ENCODE measurements around the gene OTUB2. TPM values are rescaled to one million over a fixed set of nuclear protein-coding genes. Genes with fewer than 3 reads are reported as not detected.

Gene OTUB2
- total RNA-seq, 1 experiment from 2014 or later = 1.1 TPM

DNA sequence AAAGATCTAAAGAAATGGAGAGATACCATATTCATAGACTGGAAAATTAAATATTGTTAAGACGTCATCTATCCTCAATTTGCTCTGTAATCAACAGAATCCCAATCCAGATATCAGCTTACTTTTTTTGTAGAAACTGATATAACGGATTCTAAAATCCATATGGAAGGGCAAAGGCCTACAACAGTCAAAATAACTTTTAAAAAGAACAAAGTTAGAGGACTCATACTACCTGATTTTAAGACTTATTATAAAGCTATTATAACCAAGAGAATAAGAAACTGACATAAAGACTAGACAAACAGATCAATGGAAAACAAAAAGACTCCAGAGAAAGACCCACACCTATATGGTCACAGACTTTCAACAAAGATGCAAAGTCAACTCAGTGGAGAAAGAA, 48.9 kb downstream of the OTUB2 start:
- no TSS peak for BruUV-seq (replicated peaks)
- ChIA-PET POLR2A (ENCODE audit: low non-redundant PET) (no interaction called here), CTCF (no interaction called here)
- intact Hi-C loops (cut with micrococcal nuclease; ENCODE audit: unreplicated experiment) = no loop called here
- no peaks in the 10 kb centered on the region for H3K27me3 ChIP-seq (replicated peaks; ENCODE audit: insufficient read depth, low read depth, low read length, poor library complexity)
- peaks cover 22% of the 10 kb centered on the region for H3K9me3 ChIP-seq (ENCODE audit: low read depth, low read length, poor library complexity, severe bottlenecking)
- H3K36me3 ChIP-seq (ENCODE audit: insufficient read depth, low read length, poor library complexity, severe bottlenecking) = peaks cover 38% of the 10 kb centered on the region
- no peak overlapping the region for H3K4me3 ChIP-seq (ENCODE audit: low read depth, low read length, poor library complexity, severe bottlenecking)
- TF ChIP-seq EZH2 (IDR thresholded peaks at IDR 0.05; ENCODE audit: borderline replicate concordance, low read depth, low read length, poor library complexity, severe bottlenecking) = no peak
- TF ChIP-seq, protein P1, sequence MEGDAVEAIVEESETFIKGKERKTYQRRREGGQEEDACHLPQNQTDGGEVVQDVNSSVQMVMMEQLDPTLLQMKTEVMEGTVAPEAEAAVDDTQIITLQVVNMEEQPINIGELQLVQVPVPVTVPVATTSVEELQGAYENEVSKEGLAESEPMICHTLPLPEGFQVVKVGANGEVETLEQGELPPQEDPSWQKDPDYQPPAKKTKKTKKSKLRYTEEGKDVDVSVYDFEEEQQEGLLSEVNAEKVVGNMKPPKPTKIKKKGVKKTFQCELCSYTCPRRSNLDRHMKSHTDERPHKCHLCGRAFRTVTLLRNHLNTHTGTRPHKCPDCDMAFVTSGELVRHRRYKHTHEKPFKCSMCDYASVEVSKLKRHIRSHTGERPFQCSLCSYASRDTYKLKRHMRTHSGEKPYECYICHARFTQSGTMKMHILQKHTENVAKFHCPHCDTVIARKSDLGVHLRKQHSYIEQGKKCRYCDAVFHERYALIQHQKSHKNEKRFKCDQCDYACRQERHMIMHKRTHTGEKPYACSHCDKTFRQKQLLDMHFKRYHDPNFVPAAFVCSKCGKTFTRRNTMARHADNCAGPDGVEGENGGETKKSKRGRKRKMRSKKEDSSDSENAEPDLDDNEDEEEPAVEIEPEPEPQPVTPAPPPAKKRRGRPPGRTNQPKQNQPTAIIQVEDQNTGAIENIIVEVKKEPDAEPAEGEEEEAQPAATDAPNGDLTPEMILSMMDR (conservative IDR thresholded peaks at IDR 0.05; ENCODE audit: low read depth, low read length) = no peak
- no peak overlapping the region for H3K27ac ChIP-seq (ENCODE audit: low read depth, low read length, poor library complexity, severe bottlenecking)
- no peak for DNase-seq (ENCODE audit: low spot score)
- peaks cover 5% of the 10 kb centered on the region for H3K4me1 ChIP-seq (ENCODE audit: insufficient read depth, low read length, poor library complexity, severe bottlenecking)

DNA sequence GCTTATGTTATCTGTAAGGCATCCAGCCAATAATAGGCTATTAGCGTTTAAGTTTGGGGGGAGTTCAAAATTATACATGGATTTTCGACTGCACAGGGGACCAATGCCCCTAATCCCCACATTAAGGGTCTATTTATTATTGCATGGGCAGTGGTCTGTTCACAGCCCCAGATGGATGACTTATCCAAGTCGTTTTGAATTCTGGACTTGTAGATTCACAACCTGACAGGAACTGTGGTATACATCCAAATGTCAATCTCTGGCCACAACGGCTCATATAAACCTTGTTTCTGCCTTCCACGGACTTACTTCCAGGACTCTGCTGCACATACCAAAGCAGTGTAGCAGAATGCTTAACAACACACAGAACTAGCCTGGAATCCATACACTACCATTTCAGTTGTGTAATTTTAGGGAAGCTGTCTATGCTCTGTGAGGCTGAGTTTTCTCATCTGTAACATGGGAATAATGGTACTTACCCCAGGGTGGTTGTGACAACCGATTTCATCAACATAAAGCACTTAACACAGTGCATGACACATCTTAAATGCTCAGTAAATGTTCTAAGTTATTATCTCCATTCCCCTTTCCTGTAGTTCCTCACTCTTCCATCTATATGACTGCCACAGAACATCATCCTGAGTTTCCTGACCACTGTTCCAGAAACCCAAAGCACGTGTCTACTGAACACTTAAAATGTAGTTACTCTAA, 51.1 kb downstream of the OTUB2 start:
- Histone ChIP-seq H3K4me3 (ENCODE audit: low read depth, low read length, poor library complexity, severe bottlenecking) (no peak overlapping the region), H3K36me3 (ENCODE audit: insufficient read depth, low read length, poor library complexity, severe bottlenecking) (peaks cover 38% of the 10 kb centered on the region)

DNA sequence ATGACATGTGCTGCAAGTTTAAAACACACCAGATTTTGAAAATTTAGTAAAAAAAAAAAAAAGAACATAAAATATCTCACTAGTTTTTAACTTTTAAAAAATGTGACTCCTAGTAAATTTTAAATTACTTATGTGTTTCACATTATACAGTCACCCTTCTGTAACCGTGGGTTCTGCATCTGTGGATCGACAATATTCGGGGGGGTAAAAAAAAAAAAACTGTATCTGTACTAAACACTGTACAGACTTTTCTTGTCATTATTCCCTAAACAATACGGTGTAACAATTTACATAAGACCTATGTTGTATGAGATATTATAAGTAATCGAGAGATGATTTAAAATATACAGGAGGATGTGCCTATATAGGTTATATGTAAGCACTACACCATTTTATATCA, 51.7 kb downstream of the OTUB2 start:
- Histone ChIP-seq H3K4me3 (ENCODE audit: low read depth, low read length, poor library complexity, severe bottlenecking) (no peak overlapping the region), H3K9me3 (ENCODE audit: low read depth, low read length, poor library complexity, severe bottlenecking) (peaks cover 22% of the 10 kb centered on the region), H3K36me3 (ENCODE audit: insufficient read depth, low read length, poor library complexity, severe bottlenecking) (peaks cover 38% of the 10 kb centered on the region), H3K27ac (ENCODE audit: low read depth, low read length, poor library complexity, severe bottlenecking) (no peak overlapping the region), H3K27me3 (replicated peaks; ENCODE audit: insufficient read depth, low read depth, low read length, poor library complexity) (no peaks in the 10 kb centered on the region), H3K4me1 (ENCODE audit: insufficient read depth, low read length, poor library complexity, severe bottlenecking) (peaks cover 12% of the 10 kb centered on the region)
- no TSS peak for BruUV-seq (replicated peaks)
- POLR2A ChIA-PET (ENCODE audit: low non-redundant PET) = no interaction called here
- TF ChIP-seq EZH2 (IDR thresholded peaks at IDR 0.05; ENCODE audit: borderline replicate concordance, low read depth, low read length, poor library complexity, severe bottlenecking) = no peak
- TF ChIP-seq, protein P1 (conservative IDR thresholded peaks at IDR 0.05; ENCODE audit: low read depth, low read length) = no peak
- CTCF ChIA-PET = no interaction called here
- no peak for DNase-seq (ENCODE audit: low spot score)
- intact Hi-C loops (cut with micrococcal nuclease; ENCODE audit: unreplicated experiment) = no loop called here

More for the DNA sequence above, 51.1 kb downstream of the OTUB2 start:
- Histone ChIP-seq H3K27me3 (replicated peaks; ENCODE audit: insufficient read depth, low read depth, low read length, poor library complexity) (no peaks in the 10 kb centered on the region), H3K27ac (ENCODE audit: low read depth, low read length, poor library complexity, severe bottlenecking) (no peak overlapping the region), H3K4me1 (ENCODE audit: insufficient read depth, low read length, poor library complexity, severe bottlenecking) (peaks cover 12% of the 10 kb centered on the region), H3K9me3 (ENCODE audit: low read depth, low read length, poor library complexity, severe bottlenecking) (peaks cover 22% of the 10 kb centered on the region)
- intact Hi-C loops (cut with micrococcal nuclease; ENCODE audit: unreplicated experiment) = no loop called here
- DNase-seq (ENCODE audit: low spot score) = no peak
- POLR2A ChIA-PET (ENCODE audit: low non-redundant PET) = no interaction called here
- no peak for TF ChIP-seq EZH2 (IDR thresholded peaks at IDR 0.05; ENCODE audit: borderline replicate concordance, low read depth, low read length, poor library complexity, severe bottlenecking)
- TF ChIP-seq, protein P1 (conservative IDR thresholded peaks at IDR 0.05; ENCODE audit: low read depth, low read length) = no peak
- CTCF ChIA-PET = no interaction called here
- BruUV-seq (replicated peaks) = no TSS peak

All from A673 (cell line).